ENCODE data around the gene LIN7C.
A peak's percentile ranks its signal among the peaks of the same experiment; 100 is the strongest.

Gene LIN7C

GRCh38 chr11:27507557-27508322 lies 1.2 kb upstream of the LIN7C start:
- no peak for DNase-seq (ENCODE audit: low spot score)

GRCh38 chr11:27505781-27506180 lies 788 bp downstream of the LIN7C start:
- DNase-seq (ENCODE audit: low spot score): no peak

GRCh38 chr11:27504205-27504604 lies 2.4 kb downstream of the LIN7C start:
- no peak for DNase-seq (ENCODE audit: low spot score)

- no peak for DNase-seq (ENCODE audit: low spot score)
These were observed 5.5 kb downstream of the LIN7C start for GRCh38 chr11:27501100-27501499.

GRCh38 chr11:27497911-27498310 lies 8.7 kb downstream of the LIN7C start:
- DNase-seq (ENCODE audit: low spot score): no peak

GRCh38 chr11:27497284-27497866 lies 9.2 kb downstream of the LIN7C start:
- DNase-seq (ENCODE audit: low spot score): no peak

GRCh38 chr11:27496461-27496860 lies 10.1 kb downstream of the LIN7C start:
- DNase-seq (ENCODE audit: low spot score): no peak

- DNase-seq (ENCODE audit: low spot score): no peak
These were observed 10.8 kb downstream of the LIN7C start for GRCh38 chr11:27495710-27496300.

GRCh38 chr11:27489092-27489491 lies 17.5 kb downstream of the LIN7C start:
- no peak for DNase-seq (ENCODE audit: low spot score)

- no peak for DNase-seq (ENCODE audit: low spot score)
These were observed 18.9 kb downstream of the LIN7C start for GRCh38 chr11:27487706-27488105.

GRCh38 chr11:27485930-27486773 lies 20.4 kb downstream of the LIN7C start:
- no peak for DNase-seq (ENCODE audit: low spot score)

GRCh38 chr11:27482793-27483192 lies 23.8 kb downstream of the LIN7C start:
- no peak for DNase-seq (ENCODE audit: low spot score)

- DNase-seq (ENCODE audit: low spot score): no peak
These were observed 24.6 kb downstream of the LIN7C start for GRCh38 chr11:27481992-27482391.

- no peak for DNase-seq (ENCODE audit: low spot score)
These were observed 28.7 kb downstream of the LIN7C start for GRCh38 chr11:27477831-27478230.

- DNase-seq (ENCODE audit: low spot score): no peak
These were observed 29.3 kb downstream of the LIN7C start for GRCh38 chr11:27477243-27477642.

GRCh38 chr11:27475622-27476021 lies 30.9 kb downstream of the LIN7C start:
- DNase-seq (ENCODE audit: low spot score): no peak

- no peak for DNase-seq (ENCODE audit: low spot score)
These were observed 33.6 kb downstream of the LIN7C start for GRCh38 chr11:27473017-27473406.

GRCh38 chr11:27472398-27473016 lies 34.1 kb downstream of the LIN7C start, which contains the start of gene LGR4:
LGR4 (minus strand) TSS chr11:27472790; CDS start chr11:27472302, 488 bp downstream.
- peak; percentile 93 for DNase-seq (ENCODE audit: low spot score)

GRCh38 chr11:27471589-27472397 lies 34.8 kb downstream of the LIN7C start:
- DNase-seq (ENCODE audit: low spot score): peak; percentile 77

- DNase-seq (ENCODE audit: low spot score): peak; percentile 66
These were observed 35.6 kb downstream of the LIN7C start for GRCh38 chr11:27470826-27471588.

All from left forelimb (tissue), 1 donor.